SK-N-SH treated with all-trans-retinoic acid at 6 μM for 48 hours (cell line): ENCODE results near the gene MDM4.

Experiments used
- ATAC-seq: fragments of 200-7000 bp; cut with Tn5 transposase; 3 replicates; pipeline ENCODE4 v1.9.1; 2020; ENCODE audit warnings: mild to moderate bottlenecking, moderate library complexity
- ARNTL ChIP-seq: fragments of 450-650 bp; formaldehyde crosslinking; IDR thresholded peaks from 2 replicates; pipeline ENCODE4 v1.5.0; 2020; ENCODE audit warnings: low read depth, mild to moderate bottlenecking, moderate library complexity, borderline replicate concordance
- BACH2 ChIP-seq: fragments of 250-450 bp; sonication (Bioruptor Pico); IDR thresholded peaks from 2 replicates; pipeline ENCODE4 v1.9.0; 2021; ENCODE audit warnings: mild to moderate bottlenecking, borderline replicate concordance
- CSDC2 ChIP-seq: fragments of 250-450 bp; sonication (Bioruptor Pico); IDR thresholded peaks from 2 replicates; pipeline ENCODE4 v1.5.0; 2020; ENCODE audit warnings: mild to moderate bottlenecking, moderate library complexity
- ESRRG ChIP-seq: fragments of 250-450 bp; sonication (Bioruptor Pico); IDR thresholded peaks from 2 replicates; pipeline ENCODE4 v1.6.1; 2021; ENCODE audit warnings: mild to moderate bottlenecking
- GLIS3 ChIP-seq: fragments of 250-450 bp; sonication (Bioruptor Pico); IDR thresholded peaks from 2 replicates; pipeline ENCODE4 v1.5.0; 2020; ENCODE audit warnings: mild to moderate bottlenecking, moderate library complexity
- ISL1 ChIP-seq: fragments of 250-450 bp; sonication (Bioruptor Pico); IDR thresholded peaks from 2 replicates; pipeline ENCODE4 v2.1.2; 2022; ENCODE audit warnings: mild to moderate bottlenecking, moderate library complexity
- OSR1 ChIP-seq: fragments of 250-450 bp; sonication (Bioruptor Pico); IDR thresholded peaks from 2 replicates; pipeline ENCODE4 v1.8.0; 2022; ENCODE audit warnings: moderate library complexity, mild to moderate bottlenecking, inconsistent platforms
- PPARA ChIP-seq: fragments of 250-450 bp; sonication (Bioruptor Pico); IDR thresholded peaks from 2 replicates; pipeline ENCODE4 v1.5.0; 2020; ENCODE audit warnings: mild to moderate bottlenecking, borderline replicate concordance
- RARB ChIP-seq: fragments of 250-450 bp; sonication (Bioruptor Pico); IDR thresholded peaks from 2 replicates; pipeline ENCODE4 v1.8.0; 2021; ENCODE audit warnings: mild to moderate bottlenecking, moderate library complexity
- SNAI2 ChIP-seq: fragments of 250-450 bp; sonication (Bioruptor Pico); IDR thresholded peaks from 2 replicates; pipeline ENCODE4 v1.5.0; 2020; ENCODE audit warnings: mild to moderate bottlenecking, moderate library complexity
- TCF4 ChIP-seq: fragments of 250-450 bp; sonication (Bioruptor Pico); IDR thresholded peaks from 2 replicates; pipeline ENCODE4 v1.8.0; 2021; ENCODE audit warnings: mild to moderate bottlenecking, moderate library complexity, borderline replicate concordance
- TOX ChIP-seq: fragments of 250-450 bp; sonication (Bioruptor Pico); IDR thresholded peaks from 2 replicates; pipeline ENCODE4 v1.8.0; 2021; ENCODE audit warnings: mild to moderate bottlenecking, moderate library complexity, borderline replicate concordance
- ZC3H10 ChIP-seq: fragments of 250-450 bp; sonication (Bioruptor Pico); IDR thresholded peaks from 2 replicates; pipeline ENCODE4 v1.5.1; 2021; ENCODE audit warnings: mild to moderate bottlenecking, moderate library complexity
- ZFP3 ChIP-seq: fragments of 250-450 bp; sonication (Bioruptor Pico); IDR thresholded peaks from 2 replicates; pipeline ENCODE4 v1.5.0; 2020; ENCODE audit warnings: mild to moderate bottlenecking, moderate library complexity
- ZFP30 ChIP-seq: fragments of 450-650 bp; formaldehyde crosslinking; IDR thresholded peaks from 2 replicates; pipeline ENCODE4 v1.5.0; 2022; ENCODE audit warnings: mild to moderate bottlenecking, moderate library complexity
- ZNF565 ChIP-seq: fragments of 450-650 bp; formaldehyde crosslinking; conservative IDR thresholded peaks from 2 replicates; pipeline ENCODE4 v1.5.0; 2020; ENCODE audit warnings: low read depth, mild to moderate bottlenecking, moderate library complexity
- ZNF70 ChIP-seq: fragments of 450-650 bp; formaldehyde crosslinking; IDR thresholded peaks from 2 replicates; pipeline ENCODE4 v1.5.0; 2020; ENCODE audit warnings: mild to moderate bottlenecking, moderate library complexity
- ZNF8 ChIP-seq: fragments of 450-650 bp; formaldehyde crosslinking; IDR thresholded peaks from 2 replicates; pipeline ENCODE4 v1.5.0; 2020; ENCODE audit warnings: mild to moderate bottlenecking, moderate library complexity
- TF ChIP-seq, protein P1 (sequence below): fragments of 250-450 bp; sonication (Bioruptor Pico); IDR thresholded peaks from 2 replicates; pipeline ENCODE4 v1.8.0; 2021; ENCODE audit warnings: low read depth, mild to moderate bottlenecking, moderate library complexity, borderline replicate concordance
- TF ChIP-seq, protein P2 (sequence below): fragments of 250-450 bp; sonication (Bioruptor Pico); IDR thresholded peaks from 2 replicates; pipeline ENCODE4 v1.5.1; 2020; ENCODE audit warnings: low read depth, mild to moderate bottlenecking, moderate library complexity
- TF ChIP-seq, protein P3 (sequence below): fragments of 250-450 bp; sonication (Bioruptor Pico); IDR thresholded peaks from 2 replicates; pipeline ENCODE4 v1.8.0; 2020; ENCODE audit warnings: mild to moderate bottlenecking, moderate library complexity, borderline replicate concordance
- TF ChIP-seq, protein P4 (sequence below): fragments of 250-450 bp; sonication (Bioruptor Pico); IDR thresholded peaks from 2 replicates; pipeline ENCODE4 v1.5.0; 2020; ENCODE audit warnings: mild to moderate bottlenecking, moderate library complexity
- TF ChIP-seq, protein P5 (sequence below): fragments of 250-450 bp; sonication (Bioruptor Pico); IDR thresholded peaks from 2 replicates; pipeline ENCODE4 v1.5.1; 2021; ENCODE audit warnings: mild to moderate bottlenecking, moderate library complexity

The MDM4 gene

DNA sequence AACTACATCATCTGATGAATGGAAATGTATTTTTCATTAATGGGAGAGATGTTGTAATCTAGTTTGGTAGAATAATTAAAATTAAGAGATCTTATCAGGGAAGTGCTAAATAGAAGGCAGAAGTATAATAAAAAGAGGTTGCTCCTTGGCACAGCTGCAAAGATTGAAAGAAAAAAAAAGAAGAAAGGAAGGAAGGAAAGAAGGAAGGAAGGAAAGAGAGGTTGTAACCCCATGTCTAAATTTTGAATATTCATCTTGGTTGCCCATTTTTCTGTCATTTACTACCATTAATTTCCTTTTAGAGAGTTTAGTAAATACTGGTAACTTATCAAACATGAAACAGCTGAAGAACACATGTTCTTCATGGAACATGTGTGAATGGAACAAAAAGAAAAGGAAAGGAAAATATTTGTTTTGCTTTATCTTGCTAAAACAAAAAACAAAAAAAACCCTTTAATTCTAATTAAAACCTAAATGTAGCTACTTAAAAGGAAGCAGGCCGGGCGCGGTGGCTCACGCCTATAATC is 10.5 kb upstream of the MDM4 start:
- TF ChIP-seq ESRRG (CRISPR knock-in tag) (no peak), TOX (CRISPR knock-in tag) (no peak), PPARA (CRISPR knock-in tag) (no peak), ZNF70 (CRISPR knock-in tag) (no peak), ZNF8 (CRISPR knock-in tag) (no peak), RARB (CRISPR knock-in tag) (no peak), ARNTL (no peak), ZNF565 (no peak), OSR1 (no peak), ISL1 (no peak), ZC3H10 (no peak)
- TF ChIP-seq, protein P1, sequence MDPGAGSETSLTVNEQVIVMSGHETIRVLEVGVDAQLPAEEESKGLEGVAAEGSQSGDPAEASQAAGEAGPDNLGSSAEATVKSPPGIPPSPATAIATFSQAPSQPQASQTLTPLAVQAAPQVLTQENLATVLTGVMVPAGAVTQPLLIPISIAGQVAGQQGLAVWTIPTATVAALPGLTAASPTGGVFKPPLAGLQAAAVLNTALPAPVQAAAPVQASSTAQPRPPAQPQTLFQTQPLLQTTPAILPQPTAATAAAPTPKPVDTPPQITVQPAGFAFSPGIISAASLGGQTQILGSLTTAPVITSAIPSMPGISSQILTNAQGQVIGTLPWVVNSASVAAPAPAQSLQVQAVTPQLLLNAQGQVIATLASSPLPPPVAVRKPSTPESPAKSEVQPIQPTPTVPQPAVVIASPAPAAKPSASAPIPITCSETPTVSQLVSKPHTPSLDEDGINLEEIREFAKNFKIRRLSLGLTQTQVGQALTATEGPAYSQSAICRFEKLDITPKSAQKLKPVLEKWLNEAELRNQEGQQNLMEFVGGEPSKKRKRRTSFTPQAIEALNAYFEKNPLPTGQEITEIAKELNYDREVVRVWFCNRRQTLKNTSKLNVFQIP (CRISPR knock-in tag), result no peak
- TF ChIP-seq, protein P2, sequence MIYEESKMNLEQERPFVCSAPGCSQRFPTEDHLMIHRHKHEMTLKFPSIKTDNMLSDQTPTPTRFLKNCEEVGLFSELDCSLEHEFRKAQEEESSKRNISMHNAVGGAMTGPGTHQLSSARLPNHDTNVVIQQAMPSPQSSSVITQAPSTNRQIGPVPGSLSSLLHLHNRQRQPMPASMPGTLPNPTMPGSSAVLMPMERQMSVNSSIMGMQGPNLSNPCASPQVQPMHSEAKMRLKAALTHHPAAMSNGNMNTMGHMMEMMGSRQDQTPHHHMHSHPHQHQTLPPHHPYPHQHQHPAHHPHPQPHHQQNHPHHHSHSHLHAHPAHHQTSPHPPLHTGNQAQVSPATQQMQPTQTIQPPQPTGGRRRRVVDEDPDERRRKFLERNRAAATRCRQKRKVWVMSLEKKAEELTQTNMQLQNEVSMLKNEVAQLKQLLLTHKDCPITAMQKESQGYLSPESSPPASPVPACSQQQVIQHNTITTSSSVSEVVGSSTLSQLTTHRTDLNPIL (CRISPR knock-in tag), result no peak
- TF ChIP-seq, protein P3, sequence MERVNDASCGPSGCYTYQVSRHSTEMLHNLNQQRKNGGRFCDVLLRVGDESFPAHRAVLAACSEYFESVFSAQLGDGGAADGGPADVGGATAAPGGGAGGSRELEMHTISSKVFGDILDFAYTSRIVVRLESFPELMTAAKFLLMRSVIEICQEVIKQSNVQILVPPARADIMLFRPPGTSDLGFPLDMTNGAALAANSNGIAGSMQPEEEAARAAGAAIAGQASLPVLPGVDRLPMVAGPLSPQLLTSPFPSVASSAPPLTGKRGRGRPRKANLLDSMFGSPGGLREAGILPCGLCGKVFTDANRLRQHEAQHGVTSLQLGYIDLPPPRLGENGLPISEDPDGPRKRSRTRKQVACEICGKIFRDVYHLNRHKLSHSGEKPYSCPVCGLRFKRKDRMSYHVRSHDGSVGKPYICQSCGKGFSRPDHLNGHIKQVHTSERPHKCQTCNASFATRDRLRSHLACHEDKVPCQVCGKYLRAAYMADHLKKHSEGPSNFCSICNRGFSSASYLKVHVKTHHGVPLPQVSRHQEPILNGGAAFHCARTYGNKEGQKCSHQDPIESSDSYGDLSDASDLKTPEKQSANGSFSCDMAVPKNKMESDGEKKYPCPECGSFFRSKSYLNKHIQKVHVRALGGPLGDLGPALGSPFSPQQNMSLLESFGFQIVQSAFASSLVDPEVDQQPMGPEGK (CRISPR knock-in tag), result no peak
- ATAC-seq, result no peak

DNA sequence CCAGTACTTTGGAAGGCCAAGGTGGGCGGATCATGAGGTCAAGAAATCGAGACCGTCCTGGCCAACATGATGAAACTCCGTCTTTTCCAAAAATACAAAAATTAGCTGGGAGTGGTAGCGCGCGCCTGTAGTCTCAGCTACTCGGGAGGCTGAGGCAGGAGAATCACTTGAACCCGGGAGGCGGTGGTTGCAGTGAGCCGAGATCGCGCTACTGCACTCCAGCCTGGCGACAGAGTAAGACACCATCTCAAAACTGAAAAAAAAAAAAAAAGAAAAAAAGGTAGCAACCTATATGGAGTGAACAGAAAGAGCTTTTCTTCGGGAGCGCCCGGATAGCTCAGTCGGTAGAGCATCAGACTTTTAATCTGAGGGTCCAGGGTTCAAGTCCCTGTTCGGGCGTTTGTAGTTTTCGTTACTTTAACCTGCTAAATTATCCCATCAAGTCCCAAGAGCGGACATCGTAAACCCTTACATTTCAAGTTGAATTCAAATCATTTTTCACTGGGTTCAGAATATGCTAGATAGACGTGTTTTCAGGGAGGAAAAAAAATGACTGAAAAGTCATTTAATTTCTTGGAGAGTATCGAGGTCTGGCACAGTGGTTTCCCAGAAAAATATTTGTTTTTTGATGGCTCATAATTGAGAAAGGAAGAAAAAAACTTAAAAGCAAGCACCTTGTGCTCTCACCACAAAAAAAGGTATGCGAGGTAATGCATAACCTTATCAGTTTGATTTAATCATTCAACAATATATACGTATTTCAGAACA is 9.8 kb upstream of the MDM4 start:
- peak; percentile 90 for ATAC-seq

More for the DNA sequence above, 9.8 kb upstream of the MDM4 start:
- TF ChIP-seq PPARA (CRISPR knock-in tag) (no peak), ZNF565 (no peak; the same call in 1 of the 2 replicates), ZNF8 (CRISPR knock-in tag) (no peak), TOX (CRISPR knock-in tag) (no peak), GLIS3 (CRISPR knock-in tag) (no peak), ESRRG (CRISPR knock-in tag) (no peak), OSR1 (0 out of 2 replicates have a peak, but pooled peaks have one; percentile 50), ZNF70 (CRISPR knock-in tag) (no peak), SNAI2 (no peak), ISL1 (no peak), TCF4 (no peak), CSDC2 (CRISPR knock-in tag) (no peak), ZC3H10 (peak; percentile 34; the same call in 1 of the 2 replicates), BACH2 (CRISPR knock-in tag) (no peak), RARB (CRISPR knock-in tag) (no peak), ARNTL (0 out of 2 replicates have a peak, but pooled peaks have one; percentile 58), ZFP30 (CRISPR knock-in tag) (no peak), ZFP3 (CRISPR knock-in tag) (no peak)
- TF ChIP-seq, protein P4, sequence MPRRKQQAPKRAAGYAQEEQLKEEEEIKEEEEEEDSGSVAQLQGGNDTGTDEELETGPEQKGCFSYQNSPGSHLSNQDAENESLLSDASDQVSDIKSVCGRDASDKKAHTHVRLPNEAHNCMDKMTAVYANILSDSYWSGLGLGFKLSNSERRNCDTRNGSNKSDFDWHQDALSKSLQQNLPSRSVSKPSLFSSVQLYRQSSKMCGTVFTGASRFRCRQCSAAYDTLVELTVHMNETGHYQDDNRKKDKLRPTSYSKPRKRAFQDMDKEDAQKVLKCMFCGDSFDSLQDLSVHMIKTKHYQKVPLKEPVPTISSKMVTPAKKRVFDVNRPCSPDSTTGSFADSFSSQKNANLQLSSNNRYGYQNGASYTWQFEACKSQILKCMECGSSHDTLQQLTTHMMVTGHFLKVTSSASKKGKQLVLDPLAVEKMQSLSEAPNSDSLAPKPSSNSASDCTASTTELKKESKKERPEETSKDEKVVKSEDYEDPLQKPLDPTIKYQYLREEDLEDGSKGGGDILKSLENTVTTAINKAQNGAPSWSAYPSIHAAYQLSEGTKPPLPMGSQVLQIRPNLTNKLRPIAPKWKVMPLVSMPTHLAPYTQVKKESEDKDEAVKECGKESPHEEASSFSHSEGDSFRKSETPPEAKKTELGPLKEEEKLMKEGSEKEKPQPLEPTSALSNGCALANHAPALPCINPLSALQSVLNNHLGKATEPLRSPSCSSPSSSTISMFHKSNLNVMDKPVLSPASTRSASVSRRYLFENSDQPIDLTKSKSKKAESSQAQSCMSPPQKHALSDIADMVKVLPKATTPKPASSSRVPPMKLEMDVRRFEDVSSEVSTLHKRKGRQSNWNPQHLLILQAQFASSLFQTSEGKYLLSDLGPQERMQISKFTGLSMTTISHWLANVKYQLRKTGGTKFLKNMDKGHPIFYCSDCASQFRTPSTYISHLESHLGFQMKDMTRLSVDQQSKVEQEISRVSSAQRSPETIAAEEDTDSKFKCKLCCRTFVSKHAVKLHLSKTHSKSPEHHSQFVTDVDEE, result no peak
- TF ChIP-seq, protein P2 (CRISPR knock-in tag), result no peak
- TF ChIP-seq, protein P5, sequence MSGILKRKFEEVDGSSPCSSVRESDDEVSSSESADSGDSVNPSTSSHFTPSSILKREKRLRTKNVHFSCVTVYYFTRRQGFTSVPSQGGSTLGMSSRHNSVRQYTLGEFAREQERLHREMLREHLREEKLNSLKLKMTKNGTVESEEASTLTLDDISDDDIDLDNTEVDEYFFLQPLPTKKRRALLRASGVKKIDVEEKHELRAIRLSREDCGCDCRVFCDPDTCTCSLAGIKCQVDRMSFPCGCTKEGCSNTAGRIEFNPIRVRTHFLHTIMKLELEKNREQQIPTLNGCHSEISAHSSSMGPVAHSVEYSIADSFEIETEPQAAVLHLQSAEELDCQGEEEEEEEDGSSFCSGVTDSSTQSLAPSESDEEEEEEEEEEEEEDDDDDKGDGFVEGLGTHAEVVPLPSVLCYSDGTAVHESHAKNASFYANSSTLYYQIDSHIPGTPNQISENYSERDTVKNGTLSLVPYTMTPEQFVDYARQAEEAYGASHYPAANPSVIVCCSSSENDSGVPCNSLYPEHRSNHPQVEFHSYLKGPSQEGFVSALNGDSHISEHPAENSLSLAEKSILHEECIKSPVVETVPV (CRISPR knock-in tag), result no peak
- TF ChIP-seq, protein P3 (CRISPR knock-in tag), result no peak
- TF ChIP-seq, protein P1 (CRISPR knock-in tag), result no peak; the same call in 1 of the 2 replicates
- TF ChIP-seq, all 23 proteins: peak for 3
